Measurements from ENCODE around the gene SLFN12L.
"Not testable (repeated sequence)": the region's sequence is repeated elsewhere in the genome, so short reads cannot be mapped to it uniquely, and the experiment has no call there.

- not testable (repeated sequence) for TF ChIP-seq ZNF561 (CRISPR knock-in tag; conservative IDR thresholded peaks at IDR 0.05); MEF2D (tag; conservative IDR thresholded peaks at IDR 0.05; ENCODE audit: low read depth); MAX (CRISPR knock-in tag; IDR thresholded peaks at IDR 0.05)
These were observed 19.0 kb downstream of the SLFN12L start for GRCh38 chr17:35518431-35518830.

All from K562 (cell line).